Measurements from ENCODE around the gene KCNJ15.

DNA sequence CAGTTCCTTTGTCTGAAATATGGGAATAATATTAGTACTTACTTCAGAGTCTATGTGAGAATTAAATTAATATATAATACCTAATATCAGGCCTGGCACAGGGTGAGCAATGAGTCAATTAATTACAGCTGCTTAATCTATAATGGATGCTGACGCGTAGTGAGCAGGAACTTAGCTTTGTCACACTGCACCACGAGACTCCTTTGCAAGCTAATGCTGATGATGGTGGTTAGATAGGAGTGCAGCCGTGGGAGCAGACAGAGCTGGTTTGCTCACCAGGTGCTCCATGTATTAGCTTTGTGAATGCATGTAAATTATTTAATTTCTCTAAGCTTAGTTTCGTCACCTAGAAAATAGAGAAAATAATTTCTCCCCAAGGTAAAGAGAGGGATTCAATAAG, 35.1 kb downstream of the KCNJ15 start:
- TF ChIP-seq MXI1 (IDR thresholded peaks at IDR 0.05; ENCODE audit: borderline replicate concordance, low read depth, low read length): no peak
- TF ChIP-seq POLR2A (IDR thresholded peaks at IDR 0.05; ENCODE audit: low read depth, low read length): no peak
- TF ChIP-seq, protein P1, sequence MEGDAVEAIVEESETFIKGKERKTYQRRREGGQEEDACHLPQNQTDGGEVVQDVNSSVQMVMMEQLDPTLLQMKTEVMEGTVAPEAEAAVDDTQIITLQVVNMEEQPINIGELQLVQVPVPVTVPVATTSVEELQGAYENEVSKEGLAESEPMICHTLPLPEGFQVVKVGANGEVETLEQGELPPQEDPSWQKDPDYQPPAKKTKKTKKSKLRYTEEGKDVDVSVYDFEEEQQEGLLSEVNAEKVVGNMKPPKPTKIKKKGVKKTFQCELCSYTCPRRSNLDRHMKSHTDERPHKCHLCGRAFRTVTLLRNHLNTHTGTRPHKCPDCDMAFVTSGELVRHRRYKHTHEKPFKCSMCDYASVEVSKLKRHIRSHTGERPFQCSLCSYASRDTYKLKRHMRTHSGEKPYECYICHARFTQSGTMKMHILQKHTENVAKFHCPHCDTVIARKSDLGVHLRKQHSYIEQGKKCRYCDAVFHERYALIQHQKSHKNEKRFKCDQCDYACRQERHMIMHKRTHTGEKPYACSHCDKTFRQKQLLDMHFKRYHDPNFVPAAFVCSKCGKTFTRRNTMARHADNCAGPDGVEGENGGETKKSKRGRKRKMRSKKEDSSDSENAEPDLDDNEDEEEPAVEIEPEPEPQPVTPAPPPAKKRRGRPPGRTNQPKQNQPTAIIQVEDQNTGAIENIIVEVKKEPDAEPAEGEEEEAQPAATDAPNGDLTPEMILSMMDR (conservative IDR thresholded peaks at IDR 0.05; ENCODE audit: low read depth, low read length): no peak

Measured in IMR-90 (cell line).